GM13976 (cell line): ENCODE results near the gene WDR33.

Source experiments
- DNase-seq: peaks from one replicate; pipeline ENCODE4 v3.0.0; 2012; ENCODE audit warnings: low spot score
- CTCF ChIP-seq: IDR thresholded peaks from 2 replicates; pipeline ENCODE4 v1.5.1; 2012; ENCODE audit warnings: borderline replicate concordance, mild to moderate bottlenecking; ENCODE audit not compliant: insufficient read depth; ENCODE audit errors: extremely low read depth, missing control alignments, control extremely low read depth
- in situ Hi-C: fragments of 300-500 bp; cut with MboI; formaldehyde crosslinking; loops from one replicate; pipeline ENCODE4 v1.12.0; 2022; ENCODE audit warnings: low sequenced_read_pairs, mixed read lengths, inconsistent platforms; ENCODE audit not compliant: unreplicated experiment

The WDR33 gene

GRCh38 chr2:127790694-127791529, 20.1 kb downstream of the WDR33 start:
- TF ChIP-seq CTCF, result no peak
- DNase-seq, result no peak
- in situ Hi-C loops, result no loop called here

- TF ChIP-seq CTCF, result no peak
- in situ Hi-C loops, result no loop called here
- no peak for DNase-seq
Observed at GRCh38 chr2:127786048-127786809, 24.7 kb downstream of the WDR33 start.

DNA sequence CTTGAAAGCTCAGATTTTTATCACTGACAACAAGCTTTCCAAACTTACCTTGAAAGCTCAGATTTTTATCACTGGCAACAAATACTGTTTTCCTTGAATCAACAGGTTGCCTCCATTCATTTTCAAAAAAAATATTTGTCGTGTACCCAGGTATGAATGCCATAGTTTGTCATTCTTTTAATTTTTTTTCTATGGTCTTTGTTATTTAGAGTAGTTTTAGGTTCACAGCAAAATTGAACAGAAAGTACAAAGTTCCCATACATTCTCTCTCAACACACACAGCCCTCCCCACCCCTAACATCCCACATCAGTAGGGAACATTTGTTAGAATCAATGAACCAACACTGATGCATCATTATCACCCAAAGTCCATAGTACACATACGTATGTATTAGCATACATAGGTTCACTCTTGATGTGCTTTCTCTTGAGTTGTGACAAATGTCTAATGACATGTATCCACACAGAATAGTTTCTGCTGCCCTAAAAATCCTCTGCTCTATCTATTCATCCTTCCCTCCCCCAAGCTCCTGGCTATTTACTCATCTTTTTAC, 25.9 kb downstream of the WDR33 start:
- no peak for TF ChIP-seq CTCF
- in situ Hi-C loops, result no loop called here
- no peak for DNase-seq

DNA sequence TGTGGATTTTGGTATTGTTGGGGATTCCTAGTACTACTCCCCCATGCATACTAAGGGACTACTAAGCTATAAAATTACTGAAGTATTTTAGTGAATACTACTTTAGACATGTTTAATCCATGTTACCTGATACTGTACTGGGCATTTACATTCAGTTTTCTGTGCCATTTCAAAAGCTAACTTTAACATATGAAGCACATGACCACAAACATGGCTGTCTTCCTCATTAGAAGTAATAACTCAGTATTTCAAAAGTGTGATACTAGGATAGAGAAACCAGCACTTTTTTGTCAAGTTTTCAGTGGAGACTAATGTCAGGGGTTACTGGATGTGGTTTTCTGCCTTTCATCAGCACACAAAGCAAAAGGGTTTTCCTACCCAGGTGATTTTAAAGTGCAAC, 27.9 kb downstream of the WDR33 start:
- DNase-seq, result no peak
- in situ Hi-C loops, result no loop called here
- no peak for TF ChIP-seq CTCF

DNA sequence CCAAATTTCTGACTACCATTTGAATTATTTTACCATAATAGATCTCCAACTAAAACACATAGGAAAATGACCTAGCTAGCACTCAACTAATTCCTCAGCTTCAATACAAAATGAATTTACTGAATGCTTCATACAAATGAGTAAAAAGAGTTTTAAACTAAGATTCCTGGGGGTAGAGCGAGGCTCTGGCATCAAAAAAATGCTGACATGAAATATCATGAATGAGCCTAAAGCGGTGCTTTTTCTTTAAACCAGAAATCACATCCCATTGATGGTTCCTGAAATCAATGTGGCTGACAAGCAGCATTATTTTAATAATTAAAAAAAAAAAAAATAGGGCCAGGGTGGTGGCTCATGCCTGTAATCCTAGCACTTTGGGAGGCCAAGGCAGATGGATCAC, 32.1 kb downstream of the WDR33 start:
- no peak for DNase-seq
- in situ Hi-C loops, result no loop called here
- no peak for TF ChIP-seq CTCF

DNA sequence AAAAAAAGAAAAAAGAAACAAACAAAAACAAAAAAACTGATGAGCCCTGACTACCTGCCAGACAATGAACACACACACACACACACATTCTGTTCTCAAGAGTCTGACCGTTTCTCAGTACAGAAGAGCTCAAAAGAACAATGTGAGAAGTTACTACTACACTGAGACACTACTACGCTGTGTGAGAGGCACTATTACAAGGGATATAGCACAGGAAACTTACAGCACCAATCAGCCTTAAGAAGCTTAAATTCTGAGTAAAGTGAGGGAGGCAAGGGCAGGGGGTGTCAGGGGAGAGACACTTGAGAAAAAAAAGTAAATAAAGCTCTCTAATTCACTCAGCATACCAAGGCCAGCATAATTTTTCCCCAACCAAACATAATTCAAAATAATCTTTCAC, 32.5 kb downstream of the WDR33 start:
- no peak for DNase-seq
- TF ChIP-seq CTCF, result no peak
- in situ Hi-C loops, result no loop called here
